ENCODE results near the gene SPEM3.
"Not testable (repeated sequence)": the region's sequence is repeated elsewhere in the genome, so short reads cannot be mapped to it uniquely, and the experiment has no call there.

The SPEM3 gene

GRCh38 chr17:7480089-7480384 lies 51.4 kb downstream of the SPEM3 start:
- DNase-seq (ENCODE audit: low read depth, low spot score): no peak
- ChIA-PET CTCF (interaction anchor here (1.4 to 2.0 kb wide), 2 partner anchors 42 to 81 kb away, joined by 3 to 6 read pairs; no protein-coding TSS in a partner anchor), POLR2A (interaction anchor here (0.6 to 1.4 kb wide), 6 partner anchors 23 to 150 kb away, joined by 3 to 6 read pairs (median 4); partner anchors contain the start of gene TMEM256)
- TF ChIP-seq CTCF (IDR thresholded peaks at IDR 0.05; ENCODE audit: insufficient read depth, low read length, missing control alignments): no peak
- H3K4me3 ChIP-seq (ENCODE audit: low read depth, low read length): peak overlapping the region; percentile 66

- POLR2A ChIA-PET; DNase-seq (ENCODE audit: low read depth, low spot score): not testable (repeated sequence)
- CTCF ChIA-PET: interaction anchor here (1.0 to 2.0 kb wide), 3 partner anchors 43 to 89 kb away, joined by 3 to 6 read pairs (median 3); no protein-coding TSS in a partner anchor
- peak within 1 kb of the TSS; percentile 66 for H3K4me3 ChIP-seq (ENCODE audit: low read depth, low read length)
These were observed 52.6 kb downstream of the SPEM3 start, which contains the start of gene SLC35G6 for GRCh38 chr17:7481275-7481674. Gene SLC35G6, plus strand, starts transcription at chr17:7481446. Its CDS starts 71 bp downstream, at chr17:7481517.

GRCh38 chr17:7481842-7482741 lies 53.4 kb downstream of the SPEM3 start:
- H3K4me3 ChIP-seq (ENCODE audit: low read depth, low read length); POLR2A ChIA-PET; DNase-seq (ENCODE audit: low read depth, low spot score): not testable (repeated sequence)
- CTCF ChIA-PET: interaction anchor here (1.0 to 2.0 kb wide), 3 partner anchors 44 to 89 kb away, joined by 3 to 6 read pairs (median 3); no protein-coding TSS in a partner anchor
